ENCODE results near the gene PRXL2A. TPM values are rescaled to one million over a fixed set of nuclear protein-coding genes. Genes with fewer than 3 reads are reported as not detected.
"Not testable (repeated sequence)": the region's sequence is repeated elsewhere in the genome, so short reads cannot be mapped to it uniquely, and the experiment has no call there.

The PRXL2A gene
- total RNA-seq, 4 donors from 2014 or later, result 218 to 456 (median 415) TPM

GRCh38 chr10:80477813-80478212 is 69.5 kb downstream of the PRXL2A start:
- ATAC-seq (ENCODE audit: low FRiP score) (peak; percentile 35), DNase-seq (ENCODE audit: low spot score) (peak; percentile 16)
- no peak for TF ChIP-seq CTCF (IDR thresholded peaks at IDR 0.05)

- DNase-seq (ENCODE audit: low spot score), result not testable (repeated sequence)
Measured at GRCh38 chr10:80480373-80480772, 72.0 kb downstream of the PRXL2A start.

GRCh38 chr10:80480852-80481251 is 72.5 kb downstream of the PRXL2A start:
- no peak for ATAC-seq (ENCODE audit: low FRiP score)
- peak; percentile 16 for DNase-seq (ENCODE audit: low spot score)
- TF ChIP-seq CTCF (IDR thresholded peaks at IDR 0.05), result no peak

More at GRCh38 chr10:80480373-80480772, 72.0 kb downstream of the PRXL2A start:
- not testable (repeated sequence) for ATAC-seq (ENCODE audit: low FRiP score)

- TF ChIP-seq CTCF (IDR thresholded peaks at IDR 0.05), result no peak
- ATAC-seq (ENCODE audit: low FRiP score), result no peak
Measured at GRCh38 chr10:80484243-80484642, 75.9 kb downstream of the PRXL2A start.

GRCh38 chr10:80484676-80485075 is 76.3 kb downstream of the PRXL2A start:
- no peak for TF ChIP-seq CTCF (IDR thresholded peaks at IDR 0.05)
- ATAC-seq (ENCODE audit: low FRiP score), result no peak

More at GRCh38 chr10:80484243-80484642, 75.9 kb downstream of the PRXL2A start:
- peak; percentile 17 for DNase-seq (ENCODE audit: low spot score)

GRCh38 chr10:80485076-80485945 is 77.0 kb downstream of the PRXL2A start:
- ATAC-seq (ENCODE audit: low FRiP score) (no peak), DNase-seq (ENCODE audit: low spot score) (peak; percentile 20)
- no peak for TF ChIP-seq CTCF (IDR thresholded peaks at IDR 0.05)

More at GRCh38 chr10:80484676-80485075, 76.3 kb downstream of the PRXL2A start:
- no peak for DNase-seq (ENCODE audit: low spot score)

GRCh38 chr10:80485946-80486764 is 77.8 kb downstream of the PRXL2A start:
- no peak for ATAC-seq (ENCODE audit: low FRiP score)
- no peak for DNase-seq (ENCODE audit: low spot score)
- TF ChIP-seq CTCF (IDR thresholded peaks at IDR 0.05), result no peak

All from omental fat pad (tissue), 4 donors.